Breast epithelium (tissue), 4 donors: ENCODE measurements around the gene ATP13A3. TPM values are rescaled to one million over a fixed set of nuclear protein-coding genes. Genes with fewer than 3 reads are reported as not detected.
"Not testable (repeated sequence)": the region's sequence is repeated elsewhere in the genome, so short reads cannot be mapped to it uniquely, and the experiment has no call there.

ENCODE experiments used
- DNase-seq, 2 donors: peaks; one replicate each; pipeline ENCODE4 v3.0.0-alpha.2; 2019; ENCODE audit warnings: low spot score in 2 of 2
- H3K27ac ChIP-seq, 2 donors: fragments of 200-600 bp; sonication (generic) in 1 of 2; one replicate each; pipeline ENCODE4 v1.5.1; 2016 to 2019; ENCODE audit warnings: mild to moderate bottlenecking in 1 of 2
- H3K27me3 ChIP-seq, 2 donors: fragments of 200-600 bp; sonication (generic) in 1 of 2; one replicate each; pipeline versions ENCODE4 v1.5.1 to v1.6.0; 2017 to 2019; ENCODE audit warnings: control low read depth in 1 of 2, mild to moderate bottlenecking in 1 of 2
- H3K36me3 ChIP-seq: fragments of 200-600 bp; one replicate; pipeline ENCODE4 v1.5.1; 2019
- H3K4me1 ChIP-seq, 2 donors: fragments of 200-600 bp; sonication (generic); one replicate each; pipeline ENCODE4 v1.5.1; 2016 to 2019; ENCODE audit warnings: control low read depth in 1 of 2
- H3K4me3 ChIP-seq, 3 donors: fragments of 200-600 bp; sonication (generic); 1 replicate in 2 of 3; 2 replicates in 1 of 3; pipeline ENCODE4 v1.5.1; 2016 to 2019; ENCODE audit warnings: mild to moderate bottlenecking in 3 of 3, moderate library complexity in 2 of 3
- H3K9me3 ChIP-seq, 2 donors: fragments of 200-600 bp; sonication (generic) in 1 of 2; one replicate each; pipeline ENCODE4 v1.5.1; 2016 to 2019; ENCODE audit warnings: control low read depth in 1 of 2
- POLR2A ChIP-seq: fragments of 450-650 bp; IDR thresholded peaks from one replicate; pipeline ENCODE4 v1.6.1; 2016; ENCODE audit warnings: antibody characterized with exemption, mild to moderate bottlenecking, moderate library complexity
- POLR2AphosphoS5 ChIP-seq, 3 donors: sonication (generic); formaldehyde crosslinking; IDR thresholded peaks; one replicate each; pipeline ENCODE4 v1.6.1; 2017; ENCODE audit warnings: antibody characterized with exemption in 3 of 3
- intact Hi-C: fragments of 100-400 bp; cut with DNase I; formaldehyde crosslinking; loops from one replicate; pipeline ENCODE4 v1.15.1; 2023; ENCODE audit warnings: low total_unique reads
- total RNA-seq, 3 donors: library from RNA; depleted of rRNA; stranded (reverse); fragments of >200 nt; gene quantifications; one replicate each; pipeline ENCODE4 v1.1.0, GENCODE V29; 2016
- TF ChIP-seq, protein P1 (sequence below), 3 donors: fragments of 450-650 bp; IDR thresholded peaks; one replicate each; pipeline ENCODE4 v1.5.1; 2016 to 2017; ENCODE audit warnings: antibody characterized with exemption in 3 of 3, mild to moderate bottlenecking in 3 of 3, moderate library complexity in 3 of 3

Gene ATP13A3
- total RNA-seq, result 100 to 1,000 TPM; 132 to 170 (median 142) TPM

DNA sequence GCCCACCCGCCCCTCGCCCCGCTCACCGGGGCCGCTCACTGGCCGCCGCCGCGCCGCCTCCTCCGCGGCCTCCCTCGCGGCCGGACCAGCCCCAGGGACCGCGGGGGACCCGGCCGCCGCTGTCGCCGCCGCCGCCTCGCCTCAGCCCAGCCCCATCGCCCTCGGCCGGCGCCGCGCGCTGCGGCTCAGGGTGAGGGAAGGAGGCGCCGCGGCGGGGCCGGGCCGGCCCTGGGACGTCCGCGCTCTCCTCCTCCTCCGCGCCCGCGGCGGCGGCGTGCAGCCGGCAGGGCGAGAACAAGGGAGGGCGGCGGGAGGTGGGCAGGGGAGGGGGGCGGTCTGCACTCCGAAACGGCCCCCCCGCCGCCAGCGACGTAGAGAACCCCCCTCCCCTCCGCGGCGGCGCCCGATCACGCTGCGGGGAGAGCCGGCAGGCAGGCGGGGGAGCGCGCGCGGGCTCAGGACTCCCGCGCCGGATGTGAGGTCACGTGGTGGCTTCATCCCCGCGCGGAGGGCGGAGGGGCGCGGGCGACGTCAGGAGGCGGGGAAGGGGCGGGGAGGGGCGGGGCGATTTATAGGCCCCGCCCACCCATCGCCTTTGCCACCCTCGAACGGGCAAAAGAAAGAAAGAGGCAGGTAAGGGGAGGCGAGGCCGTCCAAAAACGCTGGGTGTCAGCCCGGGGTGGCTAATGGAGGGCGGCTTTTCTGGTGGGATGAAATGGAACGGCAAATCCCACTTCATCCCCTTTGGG is at the start of gene ATP13A3:
Gene ATP13A3, minus strand, starts transcription at position 463 of the 749 bp plus-strand sequence. CDS start 24,812 bp downstream, outside the sequence.
- intact Hi-C loops, result loop anchor here (5.0 kb wide), 1 partner anchor 96 kb away; no protein-coding TSS in a partner anchor
- H3K4me1 ChIP-seq, result no peaks in the 10 kb centered on the region
- H3K27ac ChIP-seq, result peak within 1 kb of the TSS; percentile 92 to 96
- TF ChIP-seq POLR2AphosphoS5 (IDR thresholded peaks at IDR 0.05) (peak; percentile 83 to 95 (median 95)), POLR2A (no peak)
- TF ChIP-seq, protein P1, sequence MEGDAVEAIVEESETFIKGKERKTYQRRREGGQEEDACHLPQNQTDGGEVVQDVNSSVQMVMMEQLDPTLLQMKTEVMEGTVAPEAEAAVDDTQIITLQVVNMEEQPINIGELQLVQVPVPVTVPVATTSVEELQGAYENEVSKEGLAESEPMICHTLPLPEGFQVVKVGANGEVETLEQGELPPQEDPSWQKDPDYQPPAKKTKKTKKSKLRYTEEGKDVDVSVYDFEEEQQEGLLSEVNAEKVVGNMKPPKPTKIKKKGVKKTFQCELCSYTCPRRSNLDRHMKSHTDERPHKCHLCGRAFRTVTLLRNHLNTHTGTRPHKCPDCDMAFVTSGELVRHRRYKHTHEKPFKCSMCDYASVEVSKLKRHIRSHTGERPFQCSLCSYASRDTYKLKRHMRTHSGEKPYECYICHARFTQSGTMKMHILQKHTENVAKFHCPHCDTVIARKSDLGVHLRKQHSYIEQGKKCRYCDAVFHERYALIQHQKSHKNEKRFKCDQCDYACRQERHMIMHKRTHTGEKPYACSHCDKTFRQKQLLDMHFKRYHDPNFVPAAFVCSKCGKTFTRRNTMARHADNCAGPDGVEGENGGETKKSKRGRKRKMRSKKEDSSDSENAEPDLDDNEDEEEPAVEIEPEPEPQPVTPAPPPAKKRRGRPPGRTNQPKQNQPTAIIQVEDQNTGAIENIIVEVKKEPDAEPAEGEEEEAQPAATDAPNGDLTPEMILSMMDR (IDR thresholded peaks at IDR 0.05), result no peak
- no peaks in the 10 kb centered on the region for H3K36me3 ChIP-seq
- no peaks in the 10 kb centered on the region for H3K27me3 ChIP-seq
- no peaks in the 10 kb centered on the region for H3K9me3 ChIP-seq
- DNase-seq, result peak; percentile 79 to 85
- peak within 1 kb of the TSS; percentile 60 to 96 (median 75) for H3K4me3 ChIP-seq

DNA sequence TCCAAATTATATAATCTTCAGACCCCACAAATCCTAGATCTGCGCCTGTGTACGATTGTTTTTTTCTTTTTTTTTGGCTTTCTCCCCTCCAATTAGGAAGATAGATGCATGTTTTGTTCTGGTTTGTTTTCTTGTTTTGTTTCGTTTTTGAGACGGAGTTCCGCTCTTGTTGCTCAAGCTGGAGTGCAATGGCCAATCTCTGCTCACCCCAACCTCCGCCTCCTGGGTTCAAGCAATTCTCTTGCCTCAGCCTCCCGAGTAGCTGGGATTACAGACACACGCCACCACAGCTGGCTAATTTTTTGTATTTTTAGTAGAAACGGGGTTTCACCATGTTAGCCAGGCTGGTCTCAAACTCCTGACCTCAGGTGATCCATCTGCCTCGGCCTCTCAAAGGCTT is 48.4 kb upstream of the ATP13A3 start:
- H3K36me3 ChIP-seq, intact Hi-C loops, H3K27ac ChIP-seq, H3K4me1 ChIP-seq, H3K9me3 ChIP-seq, DNase-seq, H3K4me3 ChIP-seq, H3K27me3 ChIP-seq: not testable (repeated sequence)

DNA sequence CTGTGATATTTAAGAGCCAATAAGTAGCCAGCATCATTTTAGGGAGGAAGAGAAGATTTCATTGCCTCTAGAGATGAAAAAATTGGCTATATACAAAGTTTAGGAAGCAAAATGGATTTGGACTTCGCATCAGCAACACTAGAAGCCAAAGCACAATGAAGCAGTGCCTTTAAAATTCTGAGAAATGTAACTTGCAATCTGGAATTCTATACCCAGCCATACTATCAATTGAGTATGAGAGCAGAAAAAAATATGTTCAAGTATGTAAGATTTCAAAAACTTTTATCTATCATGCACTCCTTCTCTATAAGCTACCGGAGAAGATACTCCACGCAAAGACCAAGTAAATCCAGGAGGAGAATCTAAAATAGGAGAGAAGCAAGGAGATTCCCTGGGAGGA is 47.4 kb upstream of the ATP13A3 start:
- no peaks in the 10 kb centered on the region for H3K9me3 ChIP-seq
- no peak for DNase-seq
- no peaks in the 10 kb centered on the region for H3K4me1 ChIP-seq
- no peaks in the 10 kb centered on the region for H3K27me3 ChIP-seq
- no peak overlapping the region for H3K27ac ChIP-seq
- intact Hi-C loops, result no loop called here
- no peak overlapping the region for H3K4me3 ChIP-seq
- H3K36me3 ChIP-seq, result no peaks in the 10 kb centered on the region
- TF ChIP-seq POLR2A (no peak), POLR2AphosphoS5 (IDR thresholded peaks at IDR 0.05) (no peak)
- TF ChIP-seq, protein P1 (IDR thresholded peaks at IDR 0.05), result no peak

DNA sequence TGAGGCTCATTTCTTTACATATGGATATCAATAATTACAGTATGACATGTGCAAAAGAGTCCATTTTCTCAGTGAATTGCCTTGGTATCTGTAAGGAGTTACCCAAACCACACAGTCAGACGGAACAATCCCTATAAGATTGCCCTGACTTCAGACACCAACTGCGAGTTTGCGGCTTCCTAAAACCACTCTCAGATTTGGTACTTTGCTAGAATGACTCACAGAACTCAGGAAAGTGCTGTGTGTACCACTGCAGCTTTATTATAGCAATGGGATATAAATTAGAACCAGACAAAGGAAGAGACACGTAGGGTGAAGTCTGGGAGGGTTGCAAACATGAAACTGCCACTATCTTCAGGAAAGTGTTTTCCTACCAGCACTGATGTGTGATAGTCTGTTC is 45.8 kb upstream of the ATP13A3 start:
- Histone ChIP-seq H3K4me1 (no peaks in the 10 kb centered on the region), H3K27me3 (no peaks in the 10 kb centered on the region), H3K36me3 (no peaks in the 10 kb centered on the region), H3K9me3 (no peaks in the 10 kb centered on the region), H3K27ac (no peak overlapping the region), H3K4me3 (no peak overlapping the region)
- TF ChIP-seq POLR2A (no peak), POLR2AphosphoS5 (IDR thresholded peaks at IDR 0.05) (no peak)
- TF ChIP-seq, protein P1 (IDR thresholded peaks at IDR 0.05), result no peak
- no peak for DNase-seq
- intact Hi-C loops, result no loop called here

DNA sequence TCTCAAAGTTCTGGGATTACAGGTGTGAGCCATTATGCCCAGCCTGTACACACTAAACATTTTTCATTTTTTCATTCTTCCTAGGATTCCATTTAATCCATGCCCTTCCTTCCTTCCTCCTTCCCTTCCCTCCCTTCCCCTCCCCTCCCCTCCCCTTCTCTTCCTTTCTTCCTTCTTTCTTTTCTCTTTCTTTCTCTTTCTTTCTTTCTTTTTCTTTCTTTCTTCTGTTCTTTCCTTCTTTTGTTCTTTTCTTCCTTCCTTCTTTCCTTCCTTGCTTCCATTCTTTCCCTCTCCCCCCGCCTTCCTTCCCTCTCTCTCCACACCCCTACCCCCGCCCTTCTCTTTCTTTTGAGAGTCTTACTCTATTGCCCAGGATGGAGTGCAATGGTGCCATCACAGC is 40.9 kb upstream of the ATP13A3 start:
- Histone ChIP-seq H3K4me3 (no peak overlapping the region), H3K27ac (no peak overlapping the region), H3K27me3 (no peaks in the 10 kb centered on the region), H3K36me3 (no peaks in the 10 kb centered on the region), H3K9me3 (no peaks in the 10 kb centered on the region), H3K4me1 (no peaks in the 10 kb centered on the region)
- no peak for TF ChIP-seq POLR2A
- TF ChIP-seq, protein P1 (IDR thresholded peaks at IDR 0.05), result no peak
- no peak for TF ChIP-seq POLR2AphosphoS5 (IDR thresholded peaks at IDR 0.05)
- intact Hi-C loops, result no loop called here
- DNase-seq, result no peak
